DMS79 treated with DMSO at 0.1 percent for 48 hours (cell line): ENCODE results near the gene PKIG.
"Not testable (repeated sequence)": the region's sequence is repeated elsewhere in the genome, so short reads cannot be mapped to it uniquely, and the experiment has no call there.

Source experiments
- DNase-seq: peaks from one replicate; lab custom pipeline; 2025; lab: John Stamatoyannopoulos, UW

The PKIG gene

DNA sequence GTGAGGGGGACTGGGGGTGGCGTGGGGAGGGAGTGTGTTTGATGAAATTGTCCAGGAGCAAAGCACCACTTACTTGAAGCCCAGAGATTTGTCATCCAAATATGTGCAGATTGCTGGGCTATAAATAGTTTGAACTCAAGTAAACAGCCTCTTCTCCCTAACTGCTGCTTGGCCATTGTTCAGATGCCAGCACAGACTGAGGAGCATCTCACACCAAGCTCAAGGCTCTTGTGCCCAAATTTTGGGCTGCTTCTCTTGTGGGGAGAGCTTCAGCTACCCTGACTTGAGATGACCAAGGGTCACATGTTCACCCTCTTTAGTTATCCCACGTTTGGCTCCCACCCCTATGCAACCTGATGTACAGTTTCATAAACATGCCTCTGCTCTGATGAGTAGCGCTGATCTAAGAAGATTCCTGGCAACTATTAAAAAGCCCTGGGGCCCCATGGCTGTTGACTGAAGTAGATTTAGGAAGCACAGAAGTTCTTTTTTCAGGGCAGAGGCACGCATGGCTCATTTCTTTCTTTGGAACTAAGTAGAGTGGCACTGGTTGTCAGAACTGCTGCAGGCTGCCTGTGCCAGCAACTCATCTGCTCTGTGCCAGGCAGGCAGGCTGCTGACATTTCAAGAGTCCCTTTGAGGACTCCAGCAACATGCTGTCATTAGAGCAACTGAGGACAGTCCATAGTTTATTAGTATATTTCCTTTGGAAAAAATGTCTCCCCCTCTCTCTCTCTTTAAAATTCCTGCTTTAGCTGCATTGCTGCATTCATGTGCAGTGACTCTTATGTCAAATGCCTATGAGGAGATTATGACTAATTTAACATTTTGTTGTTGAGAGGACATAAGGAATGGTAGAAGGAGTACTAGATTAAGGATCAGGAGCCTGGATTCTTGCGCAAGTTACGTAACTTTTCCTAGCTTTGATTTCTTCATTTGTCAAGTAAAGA is 9.6 kb upstream of the PKIG start:
- DNase-seq, result peak; percentile 4

DNA sequence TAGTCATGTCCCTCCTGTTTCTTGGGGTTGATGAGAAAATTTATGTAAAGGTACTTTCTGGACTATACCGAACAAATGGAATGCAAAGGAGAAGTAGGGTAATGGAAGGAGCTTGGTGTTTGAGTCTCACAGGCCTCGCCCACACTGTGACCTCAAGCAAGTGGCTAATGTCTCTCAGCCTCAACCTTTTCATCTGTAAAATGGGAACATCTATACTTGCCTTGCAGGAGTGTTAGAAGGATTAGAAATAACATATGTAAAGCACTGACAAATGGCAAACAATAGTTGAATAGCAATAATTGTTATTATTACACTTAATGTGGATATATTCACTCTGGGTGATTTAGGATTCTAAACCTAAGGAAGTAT is 8.9 kb upstream of the PKIG start:
- no peak for DNase-seq

DNA sequence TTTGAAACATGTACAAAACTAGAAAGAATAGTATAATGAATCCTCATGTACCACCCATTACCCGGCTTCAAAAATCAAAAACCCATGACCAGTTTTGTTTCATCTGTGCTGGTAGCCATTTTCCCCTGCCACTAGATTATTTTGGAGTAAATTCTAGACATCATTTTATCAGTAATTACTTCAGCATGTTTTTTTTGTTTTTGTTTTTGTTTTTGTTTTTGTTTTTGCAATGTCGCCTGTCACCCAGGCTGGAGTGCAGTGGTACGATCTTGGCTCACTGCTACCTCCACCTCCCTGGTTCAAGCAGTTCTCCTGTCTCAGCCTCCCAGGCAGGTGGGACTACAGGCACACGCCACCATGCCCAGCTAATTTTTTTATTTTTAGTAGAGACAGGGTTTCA is 8.0 kb upstream of the PKIG start:
- no peak for DNase-seq

DNA sequence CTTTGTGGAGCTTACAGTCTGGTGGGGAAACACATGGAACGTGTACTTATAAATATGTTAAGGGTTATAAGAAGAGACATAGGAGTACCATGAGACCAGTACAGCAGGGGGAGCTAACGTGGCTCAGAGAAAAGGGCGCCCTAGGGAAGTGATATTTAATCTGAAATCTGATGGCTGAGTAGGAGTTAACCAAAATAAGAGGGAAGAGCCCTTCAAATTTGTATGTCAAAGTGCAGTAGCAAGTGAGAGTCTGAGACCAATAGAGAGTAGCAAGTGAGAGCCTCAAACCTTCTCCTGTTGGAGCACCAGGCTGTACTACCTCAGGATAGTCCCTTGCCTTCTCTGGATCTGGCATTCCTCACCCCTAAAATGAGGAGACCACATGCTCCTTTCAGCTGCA is 6.1 kb upstream of the PKIG start:
- no peak for DNase-seq

DNA sequence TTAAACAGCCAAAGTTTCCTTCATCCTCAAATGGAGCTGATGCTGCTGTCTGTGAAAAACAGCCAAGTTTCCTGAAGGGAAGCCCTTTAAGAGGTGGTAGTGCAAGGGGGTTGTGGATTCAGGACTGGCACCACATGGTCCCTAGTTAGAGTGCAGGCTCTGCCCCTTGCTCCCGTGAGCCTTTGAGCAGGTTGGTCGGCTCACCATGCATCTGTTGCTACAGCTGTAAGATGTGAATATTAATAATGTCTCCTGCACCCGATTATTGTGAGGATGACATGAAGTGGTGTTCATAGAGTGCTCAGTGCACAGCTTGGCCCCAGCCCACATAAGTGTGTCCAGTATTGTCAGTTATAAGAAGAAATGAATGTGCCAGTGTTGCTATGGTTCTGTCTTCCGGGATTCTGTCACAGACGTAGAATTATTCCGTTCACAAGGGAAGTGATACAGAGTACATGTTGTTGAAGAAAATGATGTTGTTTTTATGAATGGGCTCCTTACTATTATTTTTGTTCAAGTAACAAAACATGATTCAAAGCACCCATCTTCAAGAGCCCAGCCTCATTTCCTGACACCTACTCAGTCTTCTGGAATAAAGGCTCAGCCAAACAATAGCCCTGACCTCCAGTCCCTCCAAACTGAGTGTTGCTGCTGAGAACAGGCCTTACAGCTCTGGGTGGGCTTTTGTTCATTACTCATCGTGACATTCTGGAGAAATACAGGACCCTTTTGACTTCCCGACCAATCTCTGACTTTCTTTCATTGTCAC is 2.9 kb upstream of the PKIG start:
- DNase-seq, result no peak

DNA sequence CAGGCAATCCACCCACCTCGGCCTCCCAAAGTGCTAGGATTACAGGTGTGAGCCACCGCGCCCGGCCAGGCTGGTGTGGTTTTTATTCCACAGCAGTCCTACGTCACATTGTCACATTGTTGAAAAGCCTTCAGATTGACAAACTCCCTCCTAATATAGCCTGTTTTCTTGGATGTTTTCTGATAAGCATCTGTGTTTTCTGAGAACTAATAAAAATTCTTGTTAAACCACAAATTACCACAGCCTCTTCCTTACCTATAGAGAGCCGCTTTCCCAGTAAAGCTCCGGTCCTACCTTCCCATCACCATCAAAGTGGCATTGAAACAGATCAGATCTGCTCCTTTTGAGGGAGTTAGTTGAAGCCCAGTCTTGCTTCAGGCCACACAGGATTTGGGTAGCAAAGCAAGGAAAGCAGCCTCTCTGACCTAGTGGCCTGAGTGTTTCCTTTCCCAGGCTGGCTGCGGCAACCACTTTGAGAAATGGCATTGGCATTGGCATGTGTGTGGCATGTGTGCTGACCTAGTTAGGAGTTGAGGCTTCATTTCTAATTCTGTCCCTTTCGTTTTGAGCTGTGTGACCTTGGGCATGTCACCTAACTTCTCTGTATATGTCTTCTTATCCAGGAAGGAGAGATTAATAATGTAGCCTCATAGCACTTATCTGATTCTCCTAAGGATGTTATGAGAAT is 1.7 kb upstream of the PKIG start:
- no peak for DNase-seq

DNA sequence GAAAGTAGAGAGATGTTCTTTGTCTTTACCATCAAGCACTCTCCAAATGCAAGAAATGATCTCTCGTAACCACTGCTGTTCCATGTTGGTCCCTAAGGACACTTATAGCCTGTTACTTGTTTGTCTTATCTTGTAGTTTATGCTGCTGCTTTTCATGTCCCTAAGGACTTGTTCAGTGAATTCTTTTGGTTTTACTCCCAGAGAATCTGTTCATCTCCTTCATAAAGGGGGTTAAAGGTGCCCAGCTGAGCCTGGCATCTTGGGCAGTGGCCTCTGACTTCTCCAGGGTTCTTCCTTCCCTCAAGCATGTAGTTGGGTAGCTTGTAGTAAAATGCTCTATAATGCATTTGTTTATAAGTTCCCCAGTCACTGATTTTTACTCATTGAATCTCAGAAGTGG is 864 bp upstream of the PKIG start:
- no peak for DNase-seq

DNA sequence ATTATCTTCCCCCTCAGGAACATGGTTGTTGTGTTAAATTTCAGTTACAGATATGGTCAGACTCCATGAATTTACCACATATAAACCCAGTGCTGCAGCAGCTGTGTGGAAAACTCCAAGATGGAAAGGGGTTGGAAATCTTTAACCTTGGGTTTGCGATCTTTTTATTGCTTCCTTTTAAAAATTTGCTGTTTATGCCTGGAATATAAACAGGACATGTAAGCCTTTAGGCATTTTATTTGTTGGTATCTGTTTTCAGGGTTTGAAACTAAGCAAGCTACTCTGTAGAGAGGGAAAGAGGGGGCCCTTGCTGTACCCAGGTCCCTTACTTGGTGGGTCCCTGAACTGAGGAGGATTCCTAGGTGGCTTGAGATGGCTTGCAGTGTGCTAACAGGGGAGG is 778 bp downstream of the PKIG start:
- DNase-seq, result no peak

DNA sequence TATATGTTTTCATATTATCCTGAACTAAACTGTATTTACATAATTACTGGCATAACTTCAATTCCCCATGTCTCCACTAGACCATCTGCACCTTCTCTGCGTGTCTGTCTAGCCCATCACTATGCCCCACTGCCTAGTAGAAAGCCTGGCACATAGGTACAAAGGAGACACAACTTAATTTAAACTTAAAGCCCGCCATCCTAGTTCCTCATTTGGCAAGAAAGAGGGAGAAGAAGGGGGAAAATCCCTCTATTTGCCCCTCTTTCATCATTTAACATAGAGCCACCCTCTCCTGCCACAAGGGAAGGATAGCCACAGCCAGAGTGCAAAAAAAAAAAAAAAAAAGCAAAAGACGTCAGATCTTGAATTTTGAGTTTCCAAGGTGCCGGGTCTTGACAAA is 1.8 kb downstream of the PKIG start:
- DNase-seq, result no peak

DNA sequence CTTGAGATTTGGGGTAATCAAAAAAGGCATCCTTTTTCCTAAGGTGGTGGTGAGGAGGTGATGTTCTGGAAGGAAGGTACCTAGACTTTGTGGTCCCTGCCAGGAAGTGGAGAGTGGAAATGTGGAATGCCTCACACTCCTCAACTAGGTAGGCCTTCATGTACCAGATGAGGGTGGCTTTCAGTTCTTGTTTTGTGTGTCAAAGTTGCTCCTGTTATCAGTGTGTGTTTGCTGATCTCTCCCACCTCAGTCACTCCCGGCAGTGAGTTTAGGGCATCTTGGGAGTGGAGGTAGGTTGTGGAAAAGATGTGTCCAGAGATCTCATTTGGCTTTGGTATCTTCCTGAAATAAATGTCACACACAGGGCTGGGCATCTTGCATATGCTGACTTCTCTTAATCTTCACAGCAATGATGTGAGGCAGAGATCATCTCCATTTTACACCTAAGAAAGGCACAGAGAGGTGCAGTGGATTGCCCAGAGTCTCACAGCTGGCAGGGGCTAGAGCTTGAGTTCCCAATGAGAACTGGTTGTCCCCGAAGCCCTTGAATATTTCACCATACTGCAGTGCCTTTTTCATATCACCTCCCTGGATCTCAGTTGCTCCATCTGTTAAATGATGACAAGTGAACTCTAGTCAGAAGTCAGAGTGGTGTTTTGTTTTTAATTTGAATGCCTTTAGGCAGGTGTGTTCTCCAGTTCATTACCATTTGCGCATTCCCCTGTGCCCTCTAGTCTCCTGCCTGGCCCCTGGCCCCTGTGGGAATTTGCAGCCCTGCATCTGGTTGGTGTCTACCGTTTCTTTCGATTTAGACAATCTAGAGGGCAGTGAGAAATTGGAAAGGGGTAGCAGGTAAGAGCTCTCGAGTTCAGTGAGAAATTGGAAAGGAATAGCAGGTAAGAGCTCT is 2.9 kb downstream of the PKIG start:
- DNase-seq, result no peak

DNA sequence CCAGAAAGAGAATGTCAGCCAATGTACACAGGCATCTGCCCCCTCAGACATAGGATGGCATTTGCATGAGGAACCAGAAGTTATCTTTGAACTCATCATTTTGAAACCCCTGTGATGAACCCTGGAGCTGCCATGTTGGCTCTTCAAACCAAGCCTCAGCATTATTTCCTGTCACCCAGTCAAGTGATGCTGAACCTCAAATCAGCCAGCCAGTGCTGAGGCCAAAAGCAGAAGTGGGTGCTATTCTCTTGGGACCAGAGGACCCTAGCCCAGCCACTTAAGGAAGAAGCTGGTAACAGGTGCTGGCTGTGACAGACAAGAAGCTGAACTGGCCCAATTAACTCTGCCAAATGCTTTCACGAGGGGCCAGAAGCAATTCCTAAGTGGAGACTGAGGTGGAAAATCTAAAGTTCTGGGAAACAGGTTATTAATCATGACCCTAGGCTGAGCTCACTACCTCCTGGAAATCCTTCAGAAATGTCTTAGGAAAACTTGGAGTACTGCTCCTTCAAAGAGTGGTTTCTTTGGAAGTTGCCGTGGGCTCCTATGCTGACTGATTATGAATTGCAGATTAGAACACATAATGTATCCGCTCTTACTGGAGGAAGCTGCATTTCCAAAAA is 4.0 kb downstream of the PKIG start:
- DNase-seq, result no peak

DNA sequence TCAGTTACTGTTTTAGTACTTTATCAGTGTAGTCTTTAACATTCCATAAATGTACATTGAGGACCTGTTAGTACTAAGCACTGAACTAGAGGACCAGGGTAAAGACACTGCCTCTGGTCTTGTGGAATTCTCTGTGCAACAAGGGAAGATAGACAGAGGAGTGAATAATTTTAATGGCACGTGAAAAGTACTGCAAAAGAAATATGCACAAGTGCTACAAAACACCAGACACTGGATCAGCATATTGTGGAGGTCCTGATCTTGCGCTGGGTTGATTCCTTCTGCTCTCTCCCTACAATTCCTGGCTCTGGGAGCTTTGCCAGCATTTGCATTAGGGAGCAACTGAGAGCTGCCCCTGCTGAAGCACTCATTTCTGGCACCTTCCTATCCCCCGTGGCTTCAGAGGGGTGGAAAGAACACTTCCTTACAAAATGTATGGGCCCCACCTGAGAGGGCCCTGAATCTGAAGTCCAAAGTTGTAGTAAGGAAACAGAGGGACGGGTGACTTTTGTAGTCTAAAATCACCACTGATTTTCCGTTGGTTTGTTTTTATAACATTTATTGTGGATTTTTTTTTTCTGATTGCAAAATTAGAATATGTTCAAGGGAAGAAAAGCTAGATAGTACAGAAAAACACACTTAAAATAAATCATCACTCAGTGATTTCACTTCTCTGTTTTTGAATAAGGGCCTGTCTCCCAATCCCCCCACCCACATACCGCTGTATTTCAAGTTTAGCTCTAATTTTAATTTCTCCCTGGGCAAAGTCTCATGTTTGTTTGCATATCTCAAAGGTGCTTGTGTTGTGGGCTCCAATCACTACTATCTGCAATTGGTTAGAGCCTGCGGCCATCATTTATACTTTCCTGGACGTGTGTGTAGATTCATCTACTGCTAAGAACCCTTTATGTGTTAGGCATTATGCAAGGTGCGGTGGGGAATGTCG is 4.9 kb downstream of the PKIG start:
- DNase-seq, result peak; percentile 17

DNA sequence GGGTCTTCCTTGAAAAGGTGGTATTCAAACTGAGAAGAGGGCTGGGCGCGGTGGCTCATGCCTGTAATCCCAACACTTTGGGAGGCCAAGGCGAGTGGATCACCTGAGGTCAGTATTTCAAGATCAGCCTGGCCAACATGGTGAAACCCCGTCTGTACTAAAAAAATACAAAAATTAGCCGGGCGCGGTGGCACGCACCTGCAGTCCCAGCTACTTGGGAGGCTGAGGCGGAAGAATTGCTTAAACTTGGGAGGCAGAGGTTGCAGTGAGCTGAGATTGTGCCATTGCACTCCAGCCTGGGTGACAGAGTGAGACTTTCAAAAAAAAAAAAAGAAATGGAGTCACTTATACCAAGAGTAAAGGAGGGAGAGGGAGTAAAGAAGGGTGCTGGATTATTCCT is 5.9 kb downstream of the PKIG start:
- DNase-seq, result not testable (repeated sequence)

DNA sequence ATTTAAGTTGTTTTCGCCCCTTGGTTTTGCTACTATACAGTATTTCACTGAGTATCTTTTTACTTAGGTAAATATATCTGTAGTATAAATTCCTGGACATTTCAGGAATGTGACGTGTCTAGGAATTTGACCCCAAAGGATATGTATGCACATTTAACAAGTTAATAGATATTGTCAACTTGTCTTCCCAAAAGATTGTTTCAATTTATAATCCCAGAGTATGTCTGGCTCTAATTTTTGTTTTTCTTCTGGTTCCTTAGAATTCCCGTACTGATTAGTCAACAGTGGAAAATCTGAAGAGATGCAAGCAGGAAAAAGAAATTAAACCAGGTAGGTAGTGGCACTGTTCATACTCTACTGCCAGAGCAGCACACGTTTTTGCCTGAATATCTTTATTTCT is 7.2 kb downstream of the PKIG start:
- no peak for DNase-seq

DNA sequence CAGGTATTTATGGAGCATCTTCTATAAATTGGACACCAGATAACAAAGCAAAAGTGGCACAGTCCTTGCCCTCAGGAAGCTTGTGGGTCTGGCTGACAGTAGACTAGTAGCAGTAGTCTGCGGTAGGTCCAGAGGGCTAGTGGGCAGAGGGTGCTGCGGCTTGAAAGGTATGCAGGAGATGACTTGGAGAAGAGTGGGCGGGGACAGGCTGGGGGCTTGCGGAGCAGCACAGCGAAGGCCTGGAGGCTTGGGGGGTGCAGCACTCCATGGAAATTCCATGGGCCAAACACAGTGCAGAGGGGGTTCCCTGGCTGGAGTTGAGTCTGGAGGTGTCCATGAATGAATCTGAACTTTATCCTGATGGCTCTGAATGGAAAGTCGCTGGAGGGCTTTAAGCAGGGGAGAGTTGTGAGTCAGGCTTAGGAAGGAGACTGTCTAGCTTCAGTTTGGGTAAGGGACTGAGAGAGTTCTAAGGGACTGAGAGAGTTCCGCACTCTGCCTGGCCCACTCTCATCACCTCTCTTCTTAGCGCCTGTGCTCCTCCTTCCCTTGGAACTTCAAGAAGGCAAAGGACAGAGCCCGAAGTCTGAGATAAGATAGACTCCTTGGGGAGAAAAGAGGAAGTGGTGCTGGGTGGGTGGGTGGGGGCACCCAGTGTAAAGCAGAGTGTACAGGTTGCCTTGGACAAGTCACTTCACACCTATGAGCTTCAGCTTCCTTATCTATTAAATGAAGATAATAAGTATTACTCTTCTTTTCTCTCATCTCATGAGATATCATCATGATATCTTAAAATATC is 8.8 kb downstream of the PKIG start:
- no peak for DNase-seq

DNA sequence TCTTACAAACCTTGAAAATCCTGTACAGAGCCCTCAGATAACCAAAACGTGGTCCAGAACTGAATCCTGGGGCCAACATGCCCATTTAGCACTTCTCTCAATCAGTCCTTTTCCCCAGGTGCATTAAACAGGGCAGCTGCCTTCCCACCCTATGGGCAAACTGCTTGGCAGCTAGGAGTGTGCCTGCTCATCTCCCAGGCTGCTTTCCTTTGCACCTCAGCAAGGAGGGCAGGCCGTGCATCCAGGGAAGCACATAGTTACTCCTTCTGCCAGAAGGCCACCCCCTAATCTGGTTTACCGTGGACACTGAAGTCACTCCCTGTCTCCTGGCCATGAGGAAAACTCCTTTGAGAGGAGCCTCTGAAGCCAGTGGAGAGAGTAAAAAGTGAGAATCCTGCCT is 10.0 kb downstream of the PKIG start:
- DNase-seq, result no peak

DNA sequence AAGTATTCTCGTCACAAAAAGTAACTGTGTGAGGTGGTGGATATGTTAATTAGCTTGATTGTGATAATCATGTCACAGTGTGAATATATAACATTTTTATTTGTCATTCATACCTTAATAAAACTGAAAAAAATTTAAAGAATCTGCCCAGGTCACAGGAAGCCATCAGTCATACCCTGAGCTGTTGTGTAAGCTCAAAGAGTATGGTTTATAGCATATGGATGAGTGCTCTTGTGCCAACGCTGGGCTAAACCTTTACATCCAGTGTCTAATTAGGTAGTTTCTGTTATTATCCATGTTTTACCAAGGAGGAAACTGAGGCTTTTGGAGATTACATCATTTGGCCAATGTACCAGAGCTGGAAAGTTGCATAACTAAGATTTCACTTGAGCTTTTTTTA is 11.4 kb downstream of the PKIG start:
- DNase-seq, result no peak

DNA sequence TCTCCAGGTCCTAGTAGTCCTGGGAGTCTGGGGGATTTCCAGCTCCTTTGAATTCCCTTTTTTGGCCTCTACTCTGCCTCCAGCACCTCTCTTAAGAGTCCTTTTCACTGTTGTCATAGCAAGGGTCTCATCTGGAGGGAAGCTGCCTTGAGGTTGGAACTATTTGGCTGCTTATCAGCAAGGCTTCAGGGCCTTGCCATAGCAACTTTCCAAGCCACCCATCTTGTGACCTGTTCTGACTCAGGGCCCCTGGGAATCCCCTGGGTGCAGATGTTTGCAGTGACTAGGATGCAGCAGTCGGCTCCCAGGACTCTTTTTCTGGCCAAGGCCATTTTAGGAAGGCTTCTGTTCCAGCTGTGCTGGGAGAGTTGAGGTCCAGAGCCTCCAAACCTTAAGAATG is 12.4 kb downstream of the PKIG start:
- DNase-seq, result no peak

DNA sequence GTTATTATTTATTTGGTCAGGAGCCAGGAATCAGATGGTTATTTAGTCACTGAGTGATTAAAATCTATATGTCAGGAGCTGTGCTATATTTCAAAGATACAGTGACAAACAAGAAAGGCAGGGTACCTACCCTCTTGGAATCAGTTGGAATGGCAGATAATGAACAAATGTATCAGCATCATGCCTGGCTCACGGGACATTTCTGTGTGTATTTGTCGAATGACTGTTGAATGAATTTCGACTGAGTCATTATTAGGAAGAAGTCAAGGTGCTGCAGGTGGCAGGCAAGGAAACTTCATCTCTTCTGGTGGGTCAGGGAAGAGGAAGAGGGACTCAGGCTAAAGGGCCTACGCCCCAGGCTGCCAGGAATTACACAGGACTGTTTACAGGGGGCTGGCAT is 13.6 kb downstream of the PKIG start:
- DNase-seq, result no peak
